ENCODE results near the gene DRC1. TPM values are rescaled to one million over a fixed set of nuclear protein-coding genes. Genes with fewer than 3 reads are reported as not detected.

DRC1 gene
- total RNA-seq, 6 experiments from 2014 or later: not detected

- no peak for TF ChIP-seq CTCF (IDR thresholded peaks at IDR 0.05)
- no peak for DNase-seq
- no peaks in the 10 kb centered on the region for H3K4me1 Mint-ChIP-seq (ENCODE audit: low read depth)
- H3K36me3 Mint-ChIP-seq (ENCODE audit: low read depth): peaks cover 5% of the 10 kb centered on the region
- H3K27me3 Mint-ChIP-seq (ENCODE audit: insufficient read depth): peaks cover 33% of the 10 kb centered on the region
- H3K4me3 Mint-ChIP-seq: no peak overlapping the region
- H3K9me3 Mint-ChIP-seq: peaks cover 6% of the 10 kb centered on the region; the same call in 1 of the 2 replicates
- H3K27ac Mint-ChIP-seq: no peak overlapping the region
These were observed 50.0 kb downstream of the DRC1 start for GRCh38 chr2:26451700-26452099.

DNA sequence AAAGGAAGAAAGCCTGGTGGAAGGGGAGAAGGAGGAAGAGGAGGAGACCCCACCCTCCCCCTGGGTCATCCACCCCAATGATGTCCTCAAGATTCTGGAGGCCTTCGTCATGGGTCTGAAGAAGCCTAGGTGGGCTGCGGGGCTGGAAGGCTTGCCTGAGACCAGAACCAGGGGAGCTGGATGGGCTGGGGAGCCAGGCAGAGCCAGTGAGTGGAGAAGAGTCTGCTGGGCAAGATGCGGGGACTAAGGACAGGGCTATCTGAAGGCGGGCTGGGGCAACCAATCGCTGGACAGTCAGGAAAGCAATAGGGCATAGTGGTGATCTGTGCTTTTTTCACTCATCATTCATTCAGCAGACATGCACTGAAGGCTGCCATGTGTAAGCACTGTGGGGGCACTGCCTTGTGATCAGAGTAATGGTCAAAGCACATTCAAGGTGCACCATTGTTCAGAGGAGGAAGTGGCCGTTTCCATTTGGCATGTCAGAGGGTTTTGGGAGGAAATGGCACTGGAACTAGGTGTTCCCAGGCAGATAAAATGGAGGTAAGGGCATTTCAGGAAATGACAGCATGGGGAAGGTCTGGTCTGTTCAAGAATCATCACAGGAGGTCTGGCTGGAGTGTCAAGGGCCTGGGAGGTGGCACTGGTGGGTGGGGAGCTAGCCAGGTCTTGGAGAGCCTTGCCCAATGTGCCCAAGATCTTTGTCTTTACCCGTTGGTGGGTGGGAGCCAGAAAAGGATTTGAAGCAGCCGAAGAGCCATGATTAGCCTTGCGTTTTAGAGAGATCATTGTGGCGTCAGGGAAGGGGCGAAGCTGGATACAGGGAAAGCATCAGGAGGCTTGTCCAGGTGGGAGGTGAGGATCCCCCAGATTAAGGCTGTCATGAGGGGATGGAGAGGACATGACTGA lies 52.0 kb downstream of the DRC1 start:
- Mint-ChIP-seq H3K4me3 (no peak overlapping the region), H3K27me3 (ENCODE audit: insufficient read depth) (peaks cover 35% of the 10 kb centered on the region), H3K27ac (no peak overlapping the region)

GRCh38 chr2:26454561-26455001 lies 52.9 kb downstream of the DRC1 start:
- no peak for DNase-seq
- H3K36me3 Mint-ChIP-seq (ENCODE audit: low read depth): peaks cover 5% of the 10 kb centered on the region
- no peaks in the 10 kb centered on the region for H3K4me1 Mint-ChIP-seq (ENCODE audit: low read depth)
- TF ChIP-seq CTCF (IDR thresholded peaks at IDR 0.05): no peak
- H3K27ac Mint-ChIP-seq: no peak overlapping the region
- H3K4me3 Mint-ChIP-seq: no peak overlapping the region
- peaks cover 6% of the 10 kb centered on the region; the same call in 1 of the 2 replicates for H3K9me3 Mint-ChIP-seq
- H3K27me3 Mint-ChIP-seq (ENCODE audit: insufficient read depth): peaks cover 38% of the 10 kb centered on the region

More for the DNA sequence above, 52.0 kb downstream of the DRC1 start:
- no peak for DNase-seq
- H3K4me1 Mint-ChIP-seq (ENCODE audit: low read depth): no peaks in the 10 kb centered on the region
- H3K9me3 Mint-ChIP-seq: peaks cover 6% of the 10 kb centered on the region; the same call in 1 of the 2 replicates
- no peak for TF ChIP-seq CTCF (IDR thresholded peaks at IDR 0.05)
- peaks cover 5% of the 10 kb centered on the region for H3K36me3 Mint-ChIP-seq (ENCODE audit: low read depth)

GRCh38 chr2:26455037-26455669 lies 53.4 kb downstream of the DRC1 start:
- Mint-ChIP-seq H3K27me3 (ENCODE audit: insufficient read depth) (peaks cover 37% of the 10 kb centered on the region), H3K9me3 (peaks cover 6% of the 10 kb centered on the region; the same call in 1 of the 2 replicates), H3K36me3 (ENCODE audit: low read depth) (peaks cover 5% of the 10 kb centered on the region), H3K4me1 (ENCODE audit: low read depth) (no peaks in the 10 kb centered on the region), H3K27ac (no peak overlapping the region), H3K4me3 (no peak overlapping the region)
- no peak for DNase-seq
- no peak for TF ChIP-seq CTCF (IDR thresholded peaks at IDR 0.05)

GRCh38 chr2:26455670-26456439 lies 54.1 kb downstream of the DRC1 start:
- TF ChIP-seq CTCF (IDR thresholded peaks at IDR 0.05): no peak
- Mint-ChIP-seq H3K27me3 (ENCODE audit: insufficient read depth) (peaks cover 33% of the 10 kb centered on the region), H3K4me3 (no peak overlapping the region), H3K4me1 (ENCODE audit: low read depth) (no peaks in the 10 kb centered on the region), H3K36me3 (ENCODE audit: low read depth) (peaks cover 5% of the 10 kb centered on the region), H3K27ac (no peak overlapping the region), H3K9me3 (peaks cover 6% of the 10 kb centered on the region; the same call in 1 of the 2 replicates)
- DNase-seq: no peak
